T-helper 1 cell treated with Interleukin-12 subunit alpha and Interleukin-12 subunit beta and Interleukin-4 antibody, amounts not matched to agents 30 ng/mL and 1 ng/mL, for 36 hours (primary cell): ENCODE results near the gene LEKR1. TPM values are rescaled to one million over a fixed set of nuclear protein-coding genes. Genes with fewer than 3 reads are reported as not detected.

ENCODE experiments used
- intact Hi-C: fragments of 100-400 bp; cut with micrococcal nuclease; formaldehyde crosslinking; loops from one replicate; pipeline ENCODE4 v1.15.1; 2024
- total RNA-seq: library from RNA; stranded (reverse); gene quantifications from 2 replicates; pipeline ENCODE4 v1.2.3, GENCODE V29; 2022

The LEKR1 gene
- total RNA-seq, 1 donor from 2014 or later, result 0.59 TPM

- intact Hi-C loops, result no loop called here
Measured at GRCh38 chr3:156973954-156974353, 147.8 kb downstream of the LEKR1 start.

DNA sequence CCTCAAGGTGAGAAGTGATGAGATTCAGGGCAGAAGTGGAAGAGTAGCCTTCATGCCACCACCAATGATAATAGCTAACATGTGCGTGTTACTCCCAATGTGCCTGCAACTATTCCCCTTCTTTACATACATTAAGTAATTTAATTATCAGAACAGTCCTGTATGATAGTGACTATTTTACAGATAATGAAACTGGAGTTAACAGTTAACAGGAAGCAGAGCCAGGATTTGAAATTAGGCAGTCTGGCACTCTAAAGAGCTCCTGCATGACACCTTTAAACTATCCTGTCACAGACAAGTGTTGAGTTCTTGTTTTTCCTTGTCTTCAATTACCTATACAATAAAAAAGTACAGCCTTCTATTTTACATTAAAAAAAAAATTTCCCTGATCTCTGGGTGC is 148.8 kb downstream of the LEKR1 start:
- intact Hi-C loops, result loop anchor here (5.0 kb wide), 1 partner anchor 157 kb away; no protein-coding TSS in a partner anchor

DNA sequence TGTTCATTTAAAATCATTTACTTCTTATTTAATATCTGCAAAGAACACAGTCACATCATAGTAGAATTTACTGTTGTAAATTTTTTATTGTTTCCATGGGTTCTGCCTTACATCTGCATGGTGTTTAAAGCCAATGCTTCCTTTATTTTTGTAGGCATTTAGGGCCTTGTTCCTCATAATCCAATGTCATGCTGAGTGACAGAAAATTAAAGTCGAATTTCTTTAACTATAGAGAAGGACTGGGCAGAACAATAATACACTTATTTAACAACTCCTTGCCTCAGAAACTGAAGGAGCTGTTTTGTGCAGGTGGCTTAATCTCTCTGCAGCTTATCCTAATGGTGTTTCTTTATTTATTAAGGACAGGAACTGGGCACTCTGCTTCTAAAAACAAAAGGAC is 149.6 kb downstream of the LEKR1 start:
- intact Hi-C loops, result loop anchor here (5.0 kb wide), 1 partner anchor 157 kb away; no protein-coding TSS in a partner anchor

- intact Hi-C loops, result loop anchor here (5.0 kb wide), 1 partner anchor 155 kb away; no protein-coding TSS in a partner anchor
Measured at GRCh38 chr3:156976933-156977332, 150.8 kb downstream of the LEKR1 start.

- intact Hi-C loops, result loop anchor here (5.0 kb wide), 1 partner anchor 154 kb away; no protein-coding TSS in a partner anchor
Measured at GRCh38 chr3:156978481-156978961, 152.4 kb downstream of the LEKR1 start.

DNA sequence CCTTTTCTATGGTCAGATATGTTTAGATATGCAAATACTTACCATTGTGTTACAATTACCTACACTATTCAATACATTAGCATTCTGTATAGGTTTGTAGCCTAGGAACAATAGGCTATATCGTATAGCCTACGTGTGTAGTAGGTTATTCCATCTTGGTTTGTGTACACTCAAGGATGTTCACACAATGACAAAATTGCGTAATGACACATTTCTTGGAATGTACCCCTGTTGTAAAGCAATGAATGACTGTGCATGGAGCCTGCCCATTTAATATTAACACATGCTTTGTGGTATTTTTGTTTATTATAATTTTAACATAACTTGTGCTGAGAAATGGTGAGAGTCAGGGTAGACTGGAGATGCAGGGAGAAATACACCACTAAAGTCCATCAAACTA is 154.9 kb downstream of the LEKR1 start:
- intact Hi-C loops, result no loop called here

- intact Hi-C loops, result no loop called here
Measured at GRCh38 chr3:156983559-156983958, 157.4 kb downstream of the LEKR1 start.

- intact Hi-C loops, result no loop called here
Measured at GRCh38 chr3:156985711-156986110, 159.6 kb downstream of the LEKR1 start.

- intact Hi-C loops, result no loop called here
Measured at GRCh38 chr3:156987946-156988345, 161.8 kb downstream of the LEKR1 start.

GRCh38 chr3:156997351-156997750 is 171.2 kb downstream of the LEKR1 start:
- intact Hi-C loops, result no loop called here

DNA sequence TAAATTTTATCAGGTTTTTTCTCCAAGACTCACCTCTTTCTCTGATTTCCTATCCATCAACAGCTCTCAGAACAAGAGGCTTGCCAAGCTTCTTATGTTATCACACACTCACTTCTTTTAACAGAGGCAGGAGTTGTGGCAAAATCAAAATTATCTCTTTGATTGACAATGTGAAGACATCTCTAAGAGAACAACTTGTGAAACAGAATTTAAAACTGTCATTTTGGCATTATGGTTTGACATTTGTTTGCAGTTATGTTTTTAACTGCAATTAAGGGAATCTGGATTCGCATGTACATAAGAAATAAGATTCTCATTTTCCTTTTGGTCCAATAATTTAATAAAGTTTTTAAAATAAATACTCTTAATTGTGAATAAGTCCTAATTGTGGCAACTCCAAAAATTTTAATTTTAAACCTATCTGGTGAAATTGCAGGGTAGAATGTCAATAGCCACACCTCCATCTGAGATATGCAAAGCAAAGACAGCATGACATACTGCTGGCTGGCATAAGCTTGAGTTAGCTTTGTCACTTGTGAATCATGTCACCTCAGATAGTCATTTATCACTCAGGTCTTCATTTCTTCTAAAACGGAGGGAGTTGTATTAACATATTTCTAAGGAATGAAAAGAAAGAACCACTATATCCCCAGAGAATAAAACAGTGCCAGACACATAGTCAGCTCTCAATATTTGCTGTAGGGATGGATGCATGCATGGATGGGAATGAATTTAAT is 175.2 kb downstream of the LEKR1 start:
- intact Hi-C loops, result no loop called here

DNA sequence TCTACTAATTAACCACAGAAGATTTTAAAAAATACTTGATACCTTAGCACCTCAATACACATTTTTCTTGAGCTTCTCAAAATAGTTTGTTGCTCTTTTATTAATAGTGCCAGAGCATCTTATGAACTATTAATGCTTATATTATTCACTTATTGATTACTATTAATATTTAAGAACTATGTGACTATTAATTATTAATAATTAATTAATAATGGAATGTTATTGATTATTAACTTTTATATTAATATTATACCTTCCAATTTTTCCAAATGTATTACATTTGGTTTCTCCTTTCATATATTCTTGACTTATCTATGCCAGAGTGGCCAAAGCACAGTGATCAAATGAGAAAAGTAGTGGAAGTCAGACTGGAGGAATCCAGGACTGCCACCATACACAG is 195.5 kb downstream of the LEKR1 start:
- intact Hi-C loops, result no loop called here

GRCh38 chr3:157023226-157023625 is 197.1 kb downstream of the LEKR1 start:
- intact Hi-C loops, result no loop called here

- intact Hi-C loops, result no loop called here
Measured at GRCh38 chr3:157026091-157026490, 199.9 kb downstream of the LEKR1 start.

GRCh38 chr3:157027861-157028745 is 201.9 kb downstream of the LEKR1 start:
- intact Hi-C loops, result no loop called here

DNA sequence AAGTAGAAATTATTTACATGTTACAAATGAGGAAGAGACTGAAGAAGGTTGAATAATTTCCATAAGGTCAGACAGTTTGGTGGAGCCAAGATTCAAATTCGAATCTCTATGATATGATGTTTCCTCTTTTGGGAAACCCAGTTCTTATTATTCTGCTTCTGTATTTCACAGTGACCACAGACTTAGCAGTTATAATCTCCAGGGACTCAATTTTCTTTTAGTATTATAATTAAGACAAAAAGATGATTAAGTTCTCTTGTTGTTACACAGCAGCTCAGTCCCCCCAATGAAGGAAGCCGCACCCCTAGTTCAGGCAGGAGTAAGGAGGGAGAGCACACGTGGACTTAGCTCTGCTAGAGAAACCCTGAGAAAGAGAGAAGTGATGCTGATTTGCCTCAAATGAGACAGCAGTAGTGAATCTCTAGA is 203.2 kb downstream of the LEKR1 start:
- intact Hi-C loops, result no loop called here

DNA sequence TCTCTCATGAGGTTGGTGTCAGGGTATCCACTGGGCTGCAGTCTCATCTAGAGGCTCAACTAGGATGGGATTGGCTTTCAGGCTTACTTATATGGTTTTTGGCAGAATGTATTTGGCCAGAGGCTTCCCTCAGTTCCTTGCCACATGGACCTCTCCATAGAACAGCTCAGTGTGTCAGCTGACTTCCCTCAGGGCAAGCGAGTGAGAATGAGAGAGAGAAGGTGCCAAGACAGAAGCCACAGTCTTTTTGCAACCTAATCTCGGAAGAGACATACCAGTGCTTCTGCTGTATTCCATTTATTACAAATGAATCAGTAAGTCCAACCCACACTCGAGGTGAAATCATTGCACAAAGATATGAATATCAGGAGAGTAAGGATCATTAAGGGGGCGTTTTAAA is 204.6 kb downstream of the LEKR1 start:
- intact Hi-C loops, result no loop called here

GRCh38 chr3:157033001-157033400 is 206.8 kb downstream of the LEKR1 start:
- intact Hi-C loops, result no loop called here

GRCh38 chr3:157040456-157040855 is 214.3 kb downstream of the LEKR1 start:
- intact Hi-C loops, result no loop called here

GRCh38 chr3:157042226-157042625 is 216.1 kb downstream of the LEKR1 start:
- intact Hi-C loops, result no loop called here

GRCh38 chr3:157043771-157044170 is 217.6 kb downstream of the LEKR1 start:
- intact Hi-C loops, result no loop called here

- intact Hi-C loops, result no loop called here
Measured at GRCh38 chr3:157045238-157045850, 219.2 kb downstream of the LEKR1 start.
